K562 (cell line): ENCODE data around the gene NAA38. TPM values are rescaled to one million over a fixed set of nuclear protein-coding genes. Genes with fewer than 3 reads are reported as not detected.

Experiments
- ATAC-seq: fragments of 200-7000 bp; cut with Tn5 transposase; 3 replicates; pipeline ENCODE4 v1.9.1; 2020; ENCODE audit warnings: moderate library complexity
- BruUV-seq: library from RNA; stranded (reverse); fragments of 400-500 nt; replicated peaks from 2 replicates; lab custom pipeline; 2021; lab: Mats Ljungman, UMichigan
- CTCF ChIA-PET: fragments of 300-600 bp; formaldehyde crosslinking; extraction: SDS; loops from one replicate; lab custom pipeline; 2021; ENCODE audit warnings: low intra/inter-chr PET ratio; lab: Yijun Ruan, JAX
- POLR2A ChIA-PET: fragments of 300-600, 350-650 bp; sonication (Branson Sonifier 250); formaldehyde crosslinking; extraction: SDS; loops from one replicate; lab custom pipeline; 2021; ENCODE audit warnings: antibody characterized with exemption, inconsistent platforms; lab: Yijun Ruan, JAX
- DNase-seq, 4 experiments: peaks; one replicate each; pipeline versions ENCODE4 v3.0.0 to v3.0.0-alpha.2; 2011 to 2018; ENCODE audit warnings: low spot score in 3 of 4, mixed read lengths in 3 of 4; ENCODE audit errors: extremely low read depth in 1 of 4
- FAIRE-seq: peaks from 2 replicates; lab custom pipeline; 2011; peaks lifted over from hg19 to GRCh38; lab: Jason Lieb, UNC
- H2AFZ ChIP-seq: 2 replicates; pipeline ENCODE4 v1.6.0; 2011; ENCODE audit warnings: low read depth, low read length, control low read depth, inconsistent platforms
- H3K27ac ChIP-seq: fragments of 200-600 bp; 3 replicates; pipeline ENCODE4 v1.8.0; 2011; ENCODE audit warnings: low read depth, mild to moderate bottlenecking, control low read depth, inconsistent platforms, low read length, moderate library complexity, mixed read lengths; ENCODE audit errors: extremely low read depth
- H3K27me3 ChIP-seq, 2 experiments: fragments of 300-600 bp in 1 of 2; 2 replicates in 1 of 2; 3 replicates in 1 of 2; pipeline versions ENCODE4 v1.6.0 to v1.8.0; 2011; ENCODE audit warnings: inconsistent platforms in 2 of 2, low read length in 2 of 2, mild to moderate bottlenecking in 1 of 2, mixed read lengths in 1 of 2, moderate library complexity in 1 of 2; ENCODE audit not compliant: control insufficient read depth in 2 of 2, insufficient read depth in 2 of 2
- H3K36me3 ChIP-seq: fragments of 300-600 bp; 3 replicates; pipeline ENCODE4 v1.8.0; 2011; ENCODE audit warnings: mild to moderate bottlenecking, low read length, inconsistent platforms; ENCODE audit not compliant: control insufficient read depth, insufficient read depth
- H3K4me1 ChIP-seq, 2 experiments: fragments of 200-600 bp in 1 of 2; replicated peaks in 1 of 2; 2 replicates in 1 of 2; 3 replicates in 1 of 2; pipeline versions ENCODE4 v1.5.1 to v1.8.0; 2011; ENCODE audit warnings: inconsistent platforms in 2 of 2, low read length in 2 of 2, mild to moderate bottlenecking in 1 of 2, mixed read lengths in 1 of 2, moderate library complexity in 1 of 2; ENCODE audit not compliant: control insufficient read depth in 2 of 2, insufficient read depth in 2 of 2
- H3K4me2 ChIP-seq: 2 replicates; pipeline ENCODE4 v1.6.1; 2011; ENCODE audit warnings: low read length, control low read depth, inconsistent platforms, mixed read lengths; ENCODE audit not compliant: insufficient read depth
- H3K4me3 ChIP-seq: fragments of 200-600 bp; sonication (generic), shearing (Covaris generic); 2 replicates; pipeline ENCODE4 v1.5.1; 2016; ENCODE audit warnings: control low read depth, inconsistent platforms
- H3K79me2 ChIP-seq: fragments of 200-600 bp; 3 replicates; pipeline ENCODE4 v1.8.0; 2011; ENCODE audit warnings: low read length, inconsistent platforms; ENCODE audit not compliant: control insufficient read depth, insufficient read depth
- H3K9ac ChIP-seq, 2 experiments: 2 replicates each; pipeline versions ENCODE4 v1.6.0 to v1.6.1; 2011; ENCODE audit warnings: low read depth in 2 of 2, low read length in 2 of 2, control low read depth in 1 of 2, inconsistent platforms in 1 of 2, mild to moderate bottlenecking in 1 of 2, mixed read lengths in 1 of 2; ENCODE audit not compliant: insufficient read depth in 1 of 2
- H3K9me1 ChIP-seq: one replicate; pipeline ENCODE4 v1.6.0; 2011; ENCODE audit warnings: inconsistent platforms, mild to moderate bottlenecking, low read length, moderate library complexity; ENCODE audit not compliant: control insufficient read depth, insufficient read depth
- H3K9me3 ChIP-seq: replicated peaks from 2 replicates; pipeline ENCODE4 v1.5.1; 2011; ENCODE audit warnings: low read depth, low read length, inconsistent platforms; ENCODE audit not compliant: control insufficient read depth, insufficient read depth
- H4K20me1 ChIP-seq: replicated peaks from 2 replicates; pipeline ENCODE4 v1.6.1; 2011; ENCODE audit warnings: low read length, inconsistent platforms, mixed read lengths; ENCODE audit not compliant: control insufficient read depth, insufficient read depth
- CHD4 ChIP-seq: fragments of 200-600 bp; sonication (generic); IDR thresholded peaks from 3 replicates; pipeline ENCODE4 v1.6.1; 2012; ENCODE audit warnings: low read depth, mild to moderate bottlenecking, mixed read lengths, low read length, inconsistent platforms; ENCODE audit not compliant: insufficient read depth, insufficient replicate concordance, poor library complexity, severe bottlenecking
- RBFOX2 ChIP-seq: fragments of 200-400 bp; formaldehyde crosslinking; IDR thresholded peaks from 2 replicates; pipeline ENCODE4 v1.6.1; 2017; ENCODE audit warnings: low read depth, mild to moderate bottlenecking, low read length, moderate library complexity
- WGBS: fragments of 100-300 bp; shearing (Covaris generic); methylation state at CpG from one replicate; pipeline ENCODE4 v1.1.6; 2016; ENCODE audit warnings: low coverage, mixed read lengths; ENCODE audit not compliant: insufficient coverage; ENCODE audit errors: missing lambda C conversion rate; 5-methylcytosine and 5-hydroxymethylcytosine counted together
- in situ Hi-C: fragments of 300-500 bp; cut with MboI; formaldehyde crosslinking; loops from 4 replicates; pipeline ENCODE4 v1.15.0; 2018; ENCODE audit warnings: inconsistent platforms, mixed read lengths
- intact Hi-C: fragments of 100-400 bp; cut with micrococcal nuclease; formaldehyde crosslinking; loops from 2 replicates; pipeline ENCODE4 v1.14.2; 2022
- polyA plus RNA-seq, 8 experiments: library from polyadenylated mRNA; depleted of rRNA in 4 of 8; stranded (reverse) in 5 of 8; unstranded in 3 of 8; fragments of >200 nt; fragmentation: Nextera tagmentation in 2 of 8; fragmentation: Illumina TruSeq in 1 of 8; extraction: Ambion mirVana in 2 of 8; extraction: Trizol in 1 of 8; gene quantifications; 2 replicates each; pipeline versions ENCODE4 v1.2.1 to v1.2.3, GENCODE V29; 2011 to 2014; ENCODE audit warnings: inconsistent platforms in 1 of 8, missing spikeins in 1 of 8
- total RNA-seq, 7 experiments: library from RNA; depleted of rRNA in 6 of 7; stranded (reverse); fragments of >200 nt in 6 of 7; fragmentation: Illumina TruSeq in 2 of 7; extraction: Trizol in 2 of 7; gene quantifications; 2 replicates each; pipeline versions ENCODE4 v1.2.1 to v1.2.3, GENCODE V29; 2011 to 2021; ENCODE audit warnings: low replicate concordance in 1 of 7
- TF ChIP-seq, protein P1 (sequence below): fragments of 450-650 bp; IDR thresholded peaks from 2 replicates; pipeline ENCODE4 v1.6.1; 2018; ENCODE audit not compliant: partially characterized antibody

Gene NAA38
- total and polyA plus RNA-seq, 9 of the 15 experiments (the other 6 are each of a cell fraction or from before 2014, with no cell fraction given): 16.4 to 99.8 (median 57.3) TPM

DNA sequence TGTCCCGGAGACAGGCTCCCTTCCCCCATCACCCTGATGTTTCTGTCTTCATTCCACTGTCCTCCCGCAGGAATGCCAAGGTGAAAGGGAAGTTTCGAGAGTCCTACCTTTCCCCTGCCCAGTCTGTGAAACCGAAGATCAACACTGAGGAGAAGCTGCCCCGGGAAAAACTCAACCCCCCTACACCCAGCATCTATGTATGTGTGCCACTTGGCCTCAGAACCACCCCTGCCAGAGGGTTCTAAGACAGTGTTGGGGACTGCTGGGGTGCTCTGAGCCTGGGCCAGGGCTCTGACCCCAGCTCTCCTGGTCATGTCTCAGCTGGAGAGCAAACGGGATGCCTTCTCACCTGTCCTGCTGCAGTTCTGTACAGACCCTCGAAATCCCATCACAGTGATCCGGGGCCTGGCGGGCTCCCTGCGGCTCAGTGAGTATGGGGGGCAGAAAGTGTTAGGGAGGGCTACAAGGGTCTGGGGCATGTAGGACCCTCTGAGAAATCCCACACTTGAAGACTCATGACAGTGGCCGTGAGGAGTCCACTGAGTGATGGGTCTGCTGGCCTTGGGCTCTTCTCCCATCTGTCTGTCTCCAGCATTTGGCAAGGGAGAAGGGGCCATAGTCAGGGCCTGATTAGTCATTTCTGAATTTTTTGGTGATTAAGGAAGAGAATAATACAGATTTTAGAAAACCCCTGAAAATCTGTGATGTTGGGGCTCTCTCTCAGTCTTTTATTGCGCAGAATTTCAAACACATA lies 7.4 kb downstream of the NAA38 start:
- no peak overlapping the region for H3K4me2 ChIP-seq
- BruUV-seq: no TSS peak
- ATAC-seq (no peak), DNase-seq (no peak), FAIRE-seq (no peak)
- no peak overlapping the region for H2AFZ ChIP-seq
- no peak overlapping the region for H3K27ac ChIP-seq
- H3K4me3 ChIP-seq: no peak overlapping the region
- WGBS: 65% methylated on average over 2 of the region's 12 CpGs
- H3K4me1 ChIP-seq: peaks cover 0 to 29% of the 10 kb centered on the region in 2 experiments; a peak in 3 of 5 replicates
- H3K9me1 ChIP-seq: peaks cover 3% of the 10 kb centered on the region
- no peaks in the 10 kb centered on the region for H3K27me3 ChIP-seq
- no peaks in the 10 kb centered on the region for H3K9me3 ChIP-seq
- peaks cover 8% of the 10 kb centered on the region for H3K79me2 ChIP-seq
- POLR2A ChIA-PET: interaction anchor here (1.4 kb wide), 1 partner anchor 8 kb away, joined by 8 read pairs; no protein-coding TSS in a partner anchor
- CTCF ChIA-PET: no interaction called here
- TF ChIP-seq CHD4 (no peak), RBFOX2 (0 out of 2 replicates have a peak, but pooled peaks have one; percentile 1)
- TF ChIP-seq, protein P1, sequence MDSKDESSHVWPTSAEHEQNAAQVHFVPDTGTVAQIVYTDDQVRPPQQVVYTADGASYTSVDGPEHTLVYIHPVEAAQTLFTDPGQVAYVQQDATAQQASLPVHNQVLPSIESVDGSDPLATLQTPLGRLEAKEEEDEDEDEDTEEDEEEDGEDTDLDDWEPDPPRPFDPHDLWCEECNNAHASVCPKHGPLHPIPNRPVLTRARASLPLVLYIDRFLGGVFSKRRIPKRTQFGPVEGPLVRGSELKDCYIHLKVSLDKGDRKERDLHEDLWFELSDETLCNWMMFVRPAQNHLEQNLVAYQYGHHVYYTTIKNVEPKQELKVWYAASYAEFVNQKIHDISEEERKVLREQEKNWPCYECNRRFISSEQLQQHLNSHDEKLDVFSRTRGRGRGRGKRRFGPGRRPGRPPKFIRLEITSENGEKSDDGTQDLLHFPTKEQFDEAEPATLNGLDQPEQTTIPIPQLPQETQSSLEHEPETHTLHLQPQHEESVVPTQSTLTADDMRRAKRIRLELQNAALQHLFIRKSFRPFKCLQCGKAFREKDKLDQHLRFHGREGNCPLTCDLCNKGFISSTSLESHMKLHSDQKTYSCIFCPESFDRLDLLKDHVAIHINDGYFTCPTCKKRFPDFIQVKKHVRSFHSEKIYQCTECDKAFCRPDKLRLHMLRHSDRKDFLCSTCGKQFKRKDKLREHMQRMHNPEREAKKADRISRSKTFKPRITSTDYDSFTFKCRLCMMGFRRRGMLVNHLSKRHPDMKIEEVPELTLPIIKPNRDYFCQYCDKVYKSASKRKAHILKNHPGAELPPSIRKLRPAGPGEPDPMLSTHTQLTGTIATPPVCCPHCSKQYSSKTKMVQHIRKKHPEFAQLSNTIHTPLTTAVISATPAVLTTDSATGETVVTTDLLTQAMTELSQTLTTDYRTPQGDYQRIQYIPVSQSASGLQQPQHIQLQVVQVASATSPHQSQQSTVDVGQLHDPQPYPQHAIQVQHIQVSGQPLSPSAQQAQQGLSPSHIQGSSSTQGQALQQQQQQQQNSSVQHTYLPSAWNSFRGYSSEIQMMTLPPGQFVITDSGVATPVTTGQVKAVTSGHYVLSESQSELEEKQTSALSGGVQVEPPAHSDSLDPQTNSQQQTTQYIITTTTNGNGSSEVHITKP: no peak
- TF ChIP-seq, all 486 proteins: peak for 1
- in situ Hi-C loops (no loop called here), intact Hi-C loops (loop anchor here (10.0 kb wide), 1 partner anchor 105 kb away; no protein-coding TSS in a partner anchor)
- Histone ChIP-seq H4K20me1 (peaks cover 3% of the 10 kb centered on the region; the same call in 1 of the 2 replicates), H3K9ac (no peak overlapping the region), H3K36me3 (peaks cover 71% of the 10 kb centered on the region; the same call in 2 of the 3 replicates)
